Transverse colon (tissue), 4 donors: ENCODE data around the gene PLD6. TPM values are rescaled to one million over a fixed set of nuclear protein-coding genes. Genes with fewer than 3 reads are reported as not detected.

Source experiments
- DNase-seq: peaks from one replicate; pipeline ENCODE4 v3.0.0-alpha.2; 2019
- H3K27ac ChIP-seq, 4 donors: fragments of 200-600 bp; sonication (generic); 2 replicates each; pipeline ENCODE4 v1.5.1; 2016 to 2018; ENCODE audit warnings: inconsistent platforms in 4 of 4
- H3K27me3 ChIP-seq: fragments of 200-600 bp; sonication (generic); 2 replicates; pipeline ENCODE4 v1.5.1; 2017; ENCODE audit warnings: inconsistent platforms
- H3K36me3 ChIP-seq, 4 donors: fragments of 200-600 bp; sonication (generic); 2 replicates each; pipeline ENCODE4 v1.5.1; 2017 to 2019; ENCODE audit warnings: inconsistent platforms in 4 of 4
- H3K4me1 ChIP-seq, 4 donors: fragments of 200-600 bp; sonication (generic); 2 replicates each; pipeline ENCODE4 v1.5.1; 2017 to 2020; ENCODE audit warnings: inconsistent platforms in 4 of 4
- H3K4me3 ChIP-seq, 4 donors: fragments of 200-600 bp; sonication (generic); 1 replicate in 1 of 4; 2 replicates in 3 of 4; pipeline versions ENCODE4 v1.5.1 to v1.6.1; 2017 to 2019; ENCODE audit warnings: inconsistent platforms in 4 of 4
- H3K9me3 ChIP-seq, 2 donors: fragments of 200-600 bp; sonication (generic); 2 replicates each; pipeline ENCODE4 v1.5.1; 2017 to 2019; ENCODE audit warnings: inconsistent platforms in 2 of 2
- EP300 ChIP-seq: sonication (generic); formaldehyde crosslinking; IDR thresholded peaks from one replicate; pipeline ENCODE4 v1.6.1; 2017; ENCODE audit warnings: antibody characterized with exemption, low read depth
- POLR2A ChIP-seq: fragments of 450-650 bp; IDR thresholded peaks from one replicate; pipeline ENCODE4 v1.6.1; 2016; ENCODE audit warnings: antibody characterized with exemption, mild to moderate bottlenecking, moderate library complexity
- POLR2AphosphoS5 ChIP-seq, 3 donors: sonication (generic); formaldehyde crosslinking; IDR thresholded peaks; one replicate each; pipeline ENCODE4 v1.6.1; 2016; ENCODE audit warnings: antibody characterized with exemption in 3 of 3
- WGBS, 2 donors: methylation state at CpG; one replicate each; pipeline ENCODE4 v1.1.5; 2018; ENCODE audit warnings: low coverage in 1 of 2; 5-methylcytosine and 5-hydroxymethylcytosine counted together
- in situ Hi-C, 4 donors: fragments of 200-750 bp; cut with MboI; loops; one replicate each; pipeline versions ENCODE4 v1.15.0 to v1.15.1; 2017; ENCODE audit warnings: low sequenced_read_pairs in 3 of 4, low pct_ligation_motif_present in 1 of 4, low pct_unique_long_range_greater_than_20kb in 1 of 4
- intact Hi-C: fragments of 100-400 bp; cut with DNase I; formaldehyde crosslinking; loops from one replicate; pipeline ENCODE4 v1.15.1; 2023; ENCODE audit warnings: low total_unique reads
- total RNA-seq, 4 donors: library from RNA; depleted of rRNA; stranded (reverse); fragments of >200 nt; gene quantifications; one replicate each; pipeline ENCODE4 v1.1.0, GENCODE V29; 2016
- TF ChIP-seq, protein P1 (sequence below), 5 experiments: fragments of 200-600 bp in 3 of 5; fragments of 450-650 bp in 2 of 5; sonication (generic) in 3 of 5; IDR thresholded peaks; 1 replicate in 2 of 5; 2 replicates in 3 of 5; pipeline ENCODE4 v1.5.1; 2016 to 2017; ENCODE audit warnings: antibody characterized with exemption in 5 of 5, inconsistent platforms in 3 of 5, mild to moderate bottlenecking in 2 of 5, moderate library complexity in 1 of 5

Gene PLD6
- total RNA-seq, 4 donors from 2014 or later = 0.75 to 3.2 (median 1.4) TPM; not detected in 1

- H3K4me3 ChIP-seq = no peak overlapping the region
- intact Hi-C loops = no loop called here
- no peak overlapping the region for H3K27ac ChIP-seq
- no peak for DNase-seq
- H3K4me1 ChIP-seq = peaks cover 5 to 16% (median 12%) of the 10 kb centered on the region in 4 donors
- WGBS, 2 donors = 95% methylated on average over 3 of the region's 3 CpGs; no CpG with 5 or more reads in 1 of the 2 donors
- no peaks in the 10 kb centered on the region for H3K9me3 ChIP-seq
- no peaks in the 10 kb centered on the region for H3K27me3 ChIP-seq
- TF ChIP-seq, protein P1, sequence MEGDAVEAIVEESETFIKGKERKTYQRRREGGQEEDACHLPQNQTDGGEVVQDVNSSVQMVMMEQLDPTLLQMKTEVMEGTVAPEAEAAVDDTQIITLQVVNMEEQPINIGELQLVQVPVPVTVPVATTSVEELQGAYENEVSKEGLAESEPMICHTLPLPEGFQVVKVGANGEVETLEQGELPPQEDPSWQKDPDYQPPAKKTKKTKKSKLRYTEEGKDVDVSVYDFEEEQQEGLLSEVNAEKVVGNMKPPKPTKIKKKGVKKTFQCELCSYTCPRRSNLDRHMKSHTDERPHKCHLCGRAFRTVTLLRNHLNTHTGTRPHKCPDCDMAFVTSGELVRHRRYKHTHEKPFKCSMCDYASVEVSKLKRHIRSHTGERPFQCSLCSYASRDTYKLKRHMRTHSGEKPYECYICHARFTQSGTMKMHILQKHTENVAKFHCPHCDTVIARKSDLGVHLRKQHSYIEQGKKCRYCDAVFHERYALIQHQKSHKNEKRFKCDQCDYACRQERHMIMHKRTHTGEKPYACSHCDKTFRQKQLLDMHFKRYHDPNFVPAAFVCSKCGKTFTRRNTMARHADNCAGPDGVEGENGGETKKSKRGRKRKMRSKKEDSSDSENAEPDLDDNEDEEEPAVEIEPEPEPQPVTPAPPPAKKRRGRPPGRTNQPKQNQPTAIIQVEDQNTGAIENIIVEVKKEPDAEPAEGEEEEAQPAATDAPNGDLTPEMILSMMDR (IDR thresholded peaks at IDR 0.05) = no peak
- TF ChIP-seq POLR2A = no peak
- no peak for TF ChIP-seq POLR2AphosphoS5 (IDR thresholded peaks at IDR 0.05)
- TF ChIP-seq EP300 = no peak
- in situ Hi-C loops = no loop called here
- H3K36me3 ChIP-seq = peaks cover 0 to 59% (median 23%) of the 10 kb centered on the region in 4 donors
Measured at GRCh38 chr17:17155568-17155967, 50.6 kb downstream of the PLD6 start.

DNA sequence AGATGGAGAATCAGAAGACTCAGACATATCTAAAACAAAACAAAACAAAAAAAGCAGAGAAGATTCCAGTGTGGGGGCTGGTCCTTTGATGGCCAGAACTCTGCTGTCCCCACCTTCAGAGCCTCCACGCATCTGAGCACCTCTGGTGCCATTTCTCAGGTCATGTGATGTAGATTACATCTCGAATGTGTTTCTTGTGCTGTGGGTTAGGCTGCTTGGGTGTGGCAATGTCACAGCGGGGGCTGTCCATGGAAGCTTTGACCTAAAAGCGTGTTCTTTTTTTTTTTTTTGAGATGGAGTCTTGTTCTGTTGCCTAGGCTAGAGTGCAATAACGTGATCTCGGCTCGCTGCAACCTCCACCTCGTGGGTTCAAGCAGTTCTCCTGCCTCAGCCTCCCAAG lies 51.2 kb downstream of the PLD6 start:
- TF ChIP-seq POLR2AphosphoS5 (IDR thresholded peaks at IDR 0.05) = no peak
- TF ChIP-seq, protein P1 (IDR thresholded peaks at IDR 0.05) = no peak
- TF ChIP-seq EP300 = no peak
- TF ChIP-seq POLR2A = no peak
- WGBS, 2 donors = 83 to 92% methylated on average over 8 of the region's 8 CpGs
- peaks cover 5 to 16% (median 12%) of the 10 kb centered on the region in 4 donors for H3K4me1 ChIP-seq
- DNase-seq = no peak
- H3K27me3 ChIP-seq = no peaks in the 10 kb centered on the region
- no peaks in the 10 kb centered on the region for H3K9me3 ChIP-seq
- no peak overlapping the region for H3K27ac ChIP-seq
- in situ Hi-C loops = no loop called here
- H3K36me3 ChIP-seq = peaks cover 0 to 53% (median 22%) of the 10 kb centered on the region in 4 donors
- H3K4me3 ChIP-seq = no peak overlapping the region
- intact Hi-C loops = no loop called here

DNA sequence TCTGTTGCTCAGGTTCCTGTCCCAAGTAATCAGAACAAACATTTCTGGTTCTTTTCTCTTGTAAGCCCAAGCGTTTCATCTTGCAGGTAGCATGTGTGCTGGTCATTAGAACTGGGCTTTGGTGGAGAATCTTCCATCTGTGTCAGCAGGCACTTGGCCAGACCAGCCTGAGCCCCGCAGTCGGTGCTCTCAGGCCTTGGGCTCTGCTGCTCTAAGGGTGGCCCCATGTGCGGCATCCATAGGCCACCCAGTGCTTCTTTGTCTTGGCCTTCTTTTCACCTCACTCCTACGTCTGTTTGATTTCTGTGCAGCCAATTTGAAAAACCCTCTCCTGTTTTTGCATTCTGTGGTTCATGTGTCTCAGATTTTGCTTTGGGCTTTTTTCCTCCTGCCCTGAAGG lies 51.6 kb downstream of the PLD6 start:
- no peaks in the 10 kb centered on the region for H3K9me3 ChIP-seq
- no peak overlapping the region for H3K4me3 ChIP-seq
- H3K27ac ChIP-seq = no peak overlapping the region
- in situ Hi-C loops (no loop called here), intact Hi-C loops (no loop called here)
- H3K36me3 ChIP-seq = peaks cover 0 to 49% (median 21%) of the 10 kb centered on the region in 4 donors
- H3K4me1 ChIP-seq = peaks cover 5 to 16% (median 12%) of the 10 kb centered on the region in 4 donors
- TF ChIP-seq POLR2A (no peak), EP300 (no peak), POLR2AphosphoS5 (IDR thresholded peaks at IDR 0.05) (no peak)
- TF ChIP-seq, protein P1 (IDR thresholded peaks at IDR 0.05) = no peak
- DNase-seq = no peak
- no peaks in the 10 kb centered on the region for H3K27me3 ChIP-seq
- 93% methylated on average over 3 to 5 of the region's 5 CpGs for WGBS, 2 donors

DNA sequence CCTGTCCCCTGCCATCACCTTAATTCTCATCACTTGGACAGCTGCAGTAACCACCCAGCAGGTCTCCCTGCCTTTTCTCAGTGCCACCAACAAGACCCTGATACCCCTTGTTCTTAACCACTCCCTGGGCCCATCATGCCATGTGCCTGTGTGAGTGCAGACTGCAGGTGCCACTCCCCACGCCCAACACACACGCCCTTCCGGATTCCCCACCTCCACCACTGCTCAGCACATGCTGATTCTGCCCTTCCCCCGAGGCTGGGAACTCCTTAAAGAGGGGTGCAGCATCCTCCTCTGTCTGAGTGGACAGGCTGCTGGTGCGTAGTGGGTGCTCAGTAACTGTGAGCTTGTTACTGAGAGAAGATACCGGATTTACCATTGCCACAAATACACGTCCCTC lies 52.4 kb downstream of the PLD6 start:
- TF ChIP-seq, protein P1 (IDR thresholded peaks at IDR 0.05) = no peak
- no peak for TF ChIP-seq EP300
- TF ChIP-seq POLR2AphosphoS5 (IDR thresholded peaks at IDR 0.05) = no peak
- TF ChIP-seq POLR2A = no peak
- H3K27ac ChIP-seq = no peak overlapping the region
- peaks cover 5 to 16% (median 12%) of the 10 kb centered on the region in 4 donors for H3K4me1 ChIP-seq
- H3K4me3 ChIP-seq = no peak overlapping the region
- WGBS, 2 donors = 75% methylated on average over 7 of the region's 7 CpGs; no CpG with 5 or more reads in 1 of the 2 donors
- H3K9me3 ChIP-seq = no peaks in the 10 kb centered on the region
- H3K36me3 ChIP-seq = peaks cover 0 to 46% (median 21%) of the 10 kb centered on the region in 4 donors
- intact Hi-C loops (no loop called here), in situ Hi-C loops (no loop called here)
- DNase-seq = no peak
- H3K27me3 ChIP-seq = no peaks in the 10 kb centered on the region
